ENCODE results near the gene TPO. TPM values are rescaled to one million over a fixed set of nuclear protein-coding genes. Genes with fewer than 3 reads are reported as not detected.

TPO gene
- total and polyA plus RNA-seq, 2 experiments from 2014 or later = 0.37 TPM; not detected in 1

DNA sequence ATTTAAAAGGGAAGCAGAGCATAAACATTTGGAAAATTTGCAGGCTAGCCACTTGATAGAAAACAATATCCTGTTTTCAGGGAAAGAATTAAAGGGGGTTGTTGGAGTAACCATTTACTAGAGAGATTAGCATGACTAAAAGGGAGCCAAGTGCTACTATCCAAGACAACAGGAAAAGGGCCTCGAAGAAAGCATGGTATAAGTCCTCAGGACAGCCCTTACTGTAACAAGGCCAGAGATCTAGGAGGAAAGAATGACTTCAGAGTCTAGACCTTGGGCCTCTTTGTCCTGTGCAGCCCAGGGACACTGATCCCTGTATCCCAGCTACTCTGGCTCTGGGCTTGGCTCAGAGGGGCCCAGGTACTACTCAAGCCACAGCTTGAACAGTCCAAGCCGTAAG, 16.6 kb downstream of the TPO start:
- Histone ChIP-seq H3K4me1 (ENCODE audit: insufficient read depth) (no peaks in the 10 kb centered on the region), H2AFZ (no peak overlapping the region), H3K36me3 (replicated peaks; ENCODE audit: insufficient read depth, low read depth) (no peaks in the 10 kb centered on the region), H3K9me2 (replicated peaks; ENCODE audit: insufficient read depth) (no peaks in the 10 kb centered on the region), H3K9me3 (ENCODE audit: low read depth) (no peaks in the 10 kb centered on the region), H3K27me3 (no peaks in the 10 kb centered on the region), H3K27ac (no peak overlapping the region), H3K4me3 (no peak overlapping the region), H3K79me2 (no peaks in the 10 kb centered on the region), H3K4me2 (no peak overlapping the region), H4K20me1 (ENCODE audit: insufficient read depth, poor library complexity, severe bottlenecking) (no peaks in the 10 kb centered on the region)
- DNase-seq (ENCODE audit: low spot score) = no peak
- 94% methylated on average over 2 of the region's 2 CpGs for WGBS (ENCODE audit: low lambda C conversion rate, missing lambda C conversion rate)
- TF ChIP-seq EZH2 (IDR thresholded peaks at IDR 0.05; ENCODE audit: borderline replicate concordance) (no peak), EZH2phosphoT487 (IDR thresholded peaks at IDR 0.05; ENCODE audit: low read depth, severe bottlenecking, unreplicated experiment) (no peak)
- TF ChIP-seq, protein P1, sequence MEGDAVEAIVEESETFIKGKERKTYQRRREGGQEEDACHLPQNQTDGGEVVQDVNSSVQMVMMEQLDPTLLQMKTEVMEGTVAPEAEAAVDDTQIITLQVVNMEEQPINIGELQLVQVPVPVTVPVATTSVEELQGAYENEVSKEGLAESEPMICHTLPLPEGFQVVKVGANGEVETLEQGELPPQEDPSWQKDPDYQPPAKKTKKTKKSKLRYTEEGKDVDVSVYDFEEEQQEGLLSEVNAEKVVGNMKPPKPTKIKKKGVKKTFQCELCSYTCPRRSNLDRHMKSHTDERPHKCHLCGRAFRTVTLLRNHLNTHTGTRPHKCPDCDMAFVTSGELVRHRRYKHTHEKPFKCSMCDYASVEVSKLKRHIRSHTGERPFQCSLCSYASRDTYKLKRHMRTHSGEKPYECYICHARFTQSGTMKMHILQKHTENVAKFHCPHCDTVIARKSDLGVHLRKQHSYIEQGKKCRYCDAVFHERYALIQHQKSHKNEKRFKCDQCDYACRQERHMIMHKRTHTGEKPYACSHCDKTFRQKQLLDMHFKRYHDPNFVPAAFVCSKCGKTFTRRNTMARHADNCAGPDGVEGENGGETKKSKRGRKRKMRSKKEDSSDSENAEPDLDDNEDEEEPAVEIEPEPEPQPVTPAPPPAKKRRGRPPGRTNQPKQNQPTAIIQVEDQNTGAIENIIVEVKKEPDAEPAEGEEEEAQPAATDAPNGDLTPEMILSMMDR (IDR thresholded peaks at IDR 0.05; ENCODE audit: poor library complexity) = no peak

DNA sequence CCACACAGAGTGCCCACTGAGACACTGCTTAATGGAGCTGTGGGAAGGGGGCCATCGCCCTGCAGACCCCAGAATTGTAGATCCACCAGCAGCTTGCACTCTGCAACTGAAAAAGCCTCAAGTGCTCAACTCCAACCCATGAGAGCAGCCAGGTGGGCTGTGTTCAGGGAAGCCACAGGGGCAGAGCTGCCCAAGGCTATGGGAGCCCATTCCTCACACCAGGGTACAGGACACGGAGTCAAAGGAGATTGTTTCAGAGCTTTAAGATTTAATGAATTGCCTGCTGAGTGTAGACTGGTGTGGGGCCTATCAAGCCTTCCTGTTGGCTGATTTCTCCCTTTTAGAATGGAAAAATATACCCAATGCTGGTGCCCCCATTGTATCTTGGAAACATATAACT, 17.2 kb downstream of the TPO start:
- Histone ChIP-seq H3K79me2 (no peaks in the 10 kb centered on the region), H4K20me1 (ENCODE audit: insufficient read depth, poor library complexity, severe bottlenecking) (no peaks in the 10 kb centered on the region), H3K4me3 (no peak overlapping the region), H3K9me3 (ENCODE audit: low read depth) (no peaks in the 10 kb centered on the region), H3K27me3 (no peaks in the 10 kb centered on the region), H3K36me3 (replicated peaks; ENCODE audit: insufficient read depth, low read depth) (no peaks in the 10 kb centered on the region), H3K4me1 (ENCODE audit: insufficient read depth) (no peaks in the 10 kb centered on the region), H3K27ac (no peak overlapping the region), H3K4me2 (no peak overlapping the region), H2AFZ (no peak overlapping the region), H3K9me2 (replicated peaks; ENCODE audit: insufficient read depth) (no peaks in the 10 kb centered on the region)
- TF ChIP-seq, protein P1 (IDR thresholded peaks at IDR 0.05; ENCODE audit: poor library complexity) = no peak
- no peak for TF ChIP-seq EZH2phosphoT487 (IDR thresholded peaks at IDR 0.05; ENCODE audit: low read depth, severe bottlenecking, unreplicated experiment)
- no peak for TF ChIP-seq EZH2 (IDR thresholded peaks at IDR 0.05; ENCODE audit: borderline replicate concordance)
- no peak for DNase-seq (ENCODE audit: low spot score)
- 72% methylated on average over 2 of the region's 2 CpGs for WGBS (ENCODE audit: low lambda C conversion rate, missing lambda C conversion rate)

DNA sequence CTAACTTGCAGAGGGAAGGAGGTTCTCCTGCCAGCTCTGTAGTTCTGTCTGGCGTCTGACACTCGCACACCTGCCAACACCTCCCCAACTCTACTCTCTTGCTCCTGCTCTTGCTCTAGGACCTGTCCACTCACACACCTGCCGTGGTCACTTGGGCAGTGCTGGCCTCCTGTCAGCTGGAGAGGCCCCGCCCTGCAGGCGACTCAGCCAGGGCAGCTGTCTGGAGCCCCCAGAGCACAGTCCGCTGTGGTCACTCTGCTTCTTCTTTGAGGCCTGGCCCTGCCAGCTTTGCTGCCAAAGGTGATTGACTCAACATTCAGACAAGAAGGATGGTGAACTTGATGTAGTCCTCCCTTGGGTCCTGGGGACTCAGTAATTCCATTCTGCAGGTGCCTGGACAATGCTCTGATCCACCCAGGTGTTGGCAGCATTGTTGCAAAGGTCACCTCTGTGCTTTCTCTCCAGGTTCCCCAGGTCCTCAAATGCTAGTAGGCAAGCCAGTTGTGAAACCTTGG, 18.7 kb downstream of the TPO start:
- no peaks in the 10 kb centered on the region for H3K79me2 ChIP-seq
- H3K4me3 ChIP-seq = no peak overlapping the region
- H3K9me2 ChIP-seq (replicated peaks; ENCODE audit: insufficient read depth) = no peaks in the 10 kb centered on the region
- no peaks in the 10 kb centered on the region for H3K27me3 ChIP-seq
- H4K20me1 ChIP-seq (ENCODE audit: insufficient read depth, poor library complexity, severe bottlenecking) = no peaks in the 10 kb centered on the region
- no peak overlapping the region for H3K4me2 ChIP-seq
- no peaks in the 10 kb centered on the region for H3K4me1 ChIP-seq (ENCODE audit: insufficient read depth)
- no peak overlapping the region for H2AFZ ChIP-seq
- H3K27ac ChIP-seq = no peak overlapping the region
- H3K9me3 ChIP-seq (ENCODE audit: low read depth) = no peaks in the 10 kb centered on the region
- TF ChIP-seq, protein P1 (IDR thresholded peaks at IDR 0.05; ENCODE audit: poor library complexity) = no peak
- TF ChIP-seq EZH2phosphoT487 (IDR thresholded peaks at IDR 0.05; ENCODE audit: low read depth, severe bottlenecking, unreplicated experiment) (no peak), EZH2 (IDR thresholded peaks at IDR 0.05; ENCODE audit: borderline replicate concordance) (no peak)
- no peaks in the 10 kb centered on the region for H3K36me3 ChIP-seq (replicated peaks; ENCODE audit: insufficient read depth, low read depth)
- DNase-seq (ENCODE audit: low spot score) = no peak
- 92% methylated on average over 6 of the region's 6 CpGs for WGBS (ENCODE audit: low lambda C conversion rate, missing lambda C conversion rate)

DNA sequence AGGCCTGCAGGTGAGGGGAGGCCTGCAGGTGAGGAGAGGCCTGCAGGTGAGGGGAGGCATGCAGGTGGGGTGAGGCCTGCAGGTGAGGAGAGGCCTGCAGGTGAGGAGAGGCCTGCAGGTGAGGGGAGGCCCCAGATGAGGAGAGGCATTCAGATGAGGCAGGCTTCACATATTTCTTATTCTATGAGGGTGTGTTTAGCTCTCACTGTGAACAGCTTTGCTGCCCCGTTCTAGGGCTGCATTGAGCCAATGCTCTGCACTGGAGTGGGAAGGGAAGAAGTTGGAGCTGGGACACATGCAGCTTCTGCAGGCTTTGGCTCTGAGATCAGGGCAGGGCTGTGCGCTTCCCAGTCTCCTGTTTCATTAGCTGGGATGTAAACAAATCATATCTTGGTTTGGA, 19.5 kb downstream of the TPO start:
- DNase-seq (ENCODE audit: low spot score) = no peak
- no peaks in the 10 kb centered on the region for H3K9me3 ChIP-seq (ENCODE audit: low read depth)
- no peaks in the 10 kb centered on the region for H3K36me3 ChIP-seq (replicated peaks; ENCODE audit: insufficient read depth, low read depth)
- H4K20me1 ChIP-seq (ENCODE audit: insufficient read depth, poor library complexity, severe bottlenecking) = no peaks in the 10 kb centered on the region
- no peaks in the 10 kb centered on the region for H3K4me1 ChIP-seq (ENCODE audit: insufficient read depth)
- no peaks in the 10 kb centered on the region for H3K27me3 ChIP-seq
- no peak overlapping the region for H3K27ac ChIP-seq
- no peaks in the 10 kb centered on the region for H3K9me2 ChIP-seq (replicated peaks; ENCODE audit: insufficient read depth)
- 86% methylated on average over 2 of the region's 2 CpGs for WGBS (ENCODE audit: low lambda C conversion rate, missing lambda C conversion rate)
- H3K4me3 ChIP-seq = no peak overlapping the region
- no peaks in the 10 kb centered on the region for H3K79me2 ChIP-seq
- TF ChIP-seq EZH2phosphoT487 (IDR thresholded peaks at IDR 0.05; ENCODE audit: low read depth, severe bottlenecking, unreplicated experiment) (no peak), EZH2 (IDR thresholded peaks at IDR 0.05; ENCODE audit: borderline replicate concordance) (no peak)
- TF ChIP-seq, protein P1 (IDR thresholded peaks at IDR 0.05; ENCODE audit: poor library complexity) = no peak
- no peak overlapping the region for H2AFZ ChIP-seq
- no peak overlapping the region for H3K4me2 ChIP-seq

Data from hepatocyte (in vitro differentiated cells).